ENCODE data around the gene PTPRN2. TPM values are rescaled to one million over a fixed set of nuclear protein-coding genes. Genes with fewer than 3 reads are reported as not detected.

The PTPRN2 gene
- total RNA-seq, 1 donor from 2014 or later = 1.8 TPM

DNA sequence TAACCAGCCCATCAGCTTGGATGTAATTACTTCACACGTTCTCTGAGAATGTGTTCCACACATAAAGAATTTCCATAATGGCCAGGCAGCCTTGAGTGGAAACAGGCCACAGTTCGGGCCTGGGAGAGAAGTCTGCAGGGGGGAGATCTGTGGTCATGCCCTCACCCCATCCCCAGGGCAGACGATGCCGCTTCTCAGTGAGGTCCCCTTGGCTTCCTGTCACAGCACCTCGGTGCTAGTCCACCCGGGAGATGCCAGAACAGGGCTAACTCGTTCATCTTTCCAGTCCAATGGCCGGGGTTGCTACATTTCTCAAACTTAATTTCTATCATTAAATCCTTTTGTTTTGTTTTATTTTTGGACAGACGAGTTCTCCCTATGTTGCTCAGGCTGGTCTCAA lies 624.1 kb downstream of the PTPRN2 start:
- TF ChIP-seq, protein P1, sequence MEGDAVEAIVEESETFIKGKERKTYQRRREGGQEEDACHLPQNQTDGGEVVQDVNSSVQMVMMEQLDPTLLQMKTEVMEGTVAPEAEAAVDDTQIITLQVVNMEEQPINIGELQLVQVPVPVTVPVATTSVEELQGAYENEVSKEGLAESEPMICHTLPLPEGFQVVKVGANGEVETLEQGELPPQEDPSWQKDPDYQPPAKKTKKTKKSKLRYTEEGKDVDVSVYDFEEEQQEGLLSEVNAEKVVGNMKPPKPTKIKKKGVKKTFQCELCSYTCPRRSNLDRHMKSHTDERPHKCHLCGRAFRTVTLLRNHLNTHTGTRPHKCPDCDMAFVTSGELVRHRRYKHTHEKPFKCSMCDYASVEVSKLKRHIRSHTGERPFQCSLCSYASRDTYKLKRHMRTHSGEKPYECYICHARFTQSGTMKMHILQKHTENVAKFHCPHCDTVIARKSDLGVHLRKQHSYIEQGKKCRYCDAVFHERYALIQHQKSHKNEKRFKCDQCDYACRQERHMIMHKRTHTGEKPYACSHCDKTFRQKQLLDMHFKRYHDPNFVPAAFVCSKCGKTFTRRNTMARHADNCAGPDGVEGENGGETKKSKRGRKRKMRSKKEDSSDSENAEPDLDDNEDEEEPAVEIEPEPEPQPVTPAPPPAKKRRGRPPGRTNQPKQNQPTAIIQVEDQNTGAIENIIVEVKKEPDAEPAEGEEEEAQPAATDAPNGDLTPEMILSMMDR (IDR thresholded peaks at IDR 0.05) = no peak
- no peaks in the 10 kb centered on the region for H3K4me1 Mint-ChIP-seq
- CTCF ChIA-PET = no interaction called here
- peaks cover 4% of the 10 kb centered on the region for H3K9me3 Mint-ChIP-seq
- no peaks in the 10 kb centered on the region for H3K36me3 Mint-ChIP-seq (ENCODE audit: low read depth)
- POLR2A ChIA-PET = no interaction called here
- H3K4me3 Mint-ChIP-seq = no peak overlapping the region
- intact Hi-C loops (cut with micrococcal nuclease) = no loop called here
- no peak for DNase-seq
- H3K27ac Mint-ChIP-seq = no peak overlapping the region
- no peak for ATAC-seq (ENCODE audit: low read depth)
- no peaks in the 10 kb centered on the region for H3K27me3 Mint-ChIP-seq

- ChIA-PET POLR2A (no interaction called here), CTCF (no interaction called here)
- H3K4me3 Mint-ChIP-seq = no peak overlapping the region
- no peaks in the 10 kb centered on the region for H3K4me1 Mint-ChIP-seq
- TF ChIP-seq, protein P1 (IDR thresholded peaks at IDR 0.05) = no peak
- DNase-seq = no peak
- no peak for ATAC-seq (ENCODE audit: low read depth)
- intact Hi-C loops (cut with micrococcal nuclease) = no loop called here
- no peaks in the 10 kb centered on the region for H3K27me3 Mint-ChIP-seq
- peaks cover 8% of the 10 kb centered on the region for H3K9me3 Mint-ChIP-seq
- no peaks in the 10 kb centered on the region for H3K36me3 Mint-ChIP-seq (ENCODE audit: low read depth)
- no peak overlapping the region for H3K27ac Mint-ChIP-seq
These were observed 624.9 kb downstream of the PTPRN2 start for GRCh38 chr7:157962458-157963306.

DNA sequence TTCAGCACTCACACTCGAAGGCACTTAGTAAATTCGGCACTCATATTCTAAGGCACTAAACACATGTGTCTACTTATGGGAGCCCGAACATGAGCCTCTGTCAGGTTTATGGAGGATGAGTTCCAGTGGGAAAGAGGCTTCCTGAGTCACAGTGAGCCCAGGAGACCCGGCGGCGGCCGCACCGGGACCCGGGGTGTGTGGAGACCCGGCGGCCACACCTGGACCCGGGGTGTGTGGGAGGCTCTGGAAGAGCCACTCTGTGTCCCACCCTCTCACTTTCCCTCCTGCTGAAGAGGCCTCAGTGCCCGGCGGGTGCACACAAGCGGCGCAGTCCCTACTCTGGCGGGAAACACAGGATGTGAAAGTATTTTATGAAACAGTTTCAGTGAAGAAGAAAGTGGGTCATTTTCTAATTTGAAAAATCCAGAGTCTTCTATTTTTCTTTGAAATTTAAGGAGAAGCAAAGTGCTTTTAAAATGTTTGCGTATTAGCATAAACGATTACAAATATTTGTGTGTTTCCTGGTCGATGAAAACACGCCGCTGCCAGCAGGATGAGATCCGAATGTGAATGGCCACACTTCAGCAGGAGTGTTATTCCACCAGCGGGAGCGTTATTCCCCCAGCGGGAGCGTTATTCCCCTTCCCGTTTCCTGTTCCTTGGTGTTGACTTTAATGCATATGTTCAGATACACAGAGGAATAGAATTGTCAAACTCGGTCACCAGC lies 625.7 kb downstream of the PTPRN2 start:
- DNase-seq (no peak), ATAC-seq (ENCODE audit: low read depth) (no peak)
- Mint-ChIP-seq H3K27me3 (no peaks in the 10 kb centered on the region), H3K4me1 (no peaks in the 10 kb centered on the region), H3K36me3 (ENCODE audit: low read depth) (no peaks in the 10 kb centered on the region), H3K9me3 (peaks cover 8% of the 10 kb centered on the region), H3K4me3 (no peak overlapping the region), H3K27ac (no peak overlapping the region)
- ChIA-PET CTCF (no interaction called here), POLR2A (no interaction called here)
- intact Hi-C loops (cut with micrococcal nuclease) = no loop called here
- TF ChIP-seq, protein P1 (IDR thresholded peaks at IDR 0.05) = no peak

GRCh38 chr7:157955348-157955999 lies 632.1 kb downstream of the PTPRN2 start:
- Mint-ChIP-seq H3K27me3 (no peaks in the 10 kb centered on the region), H3K4me1 (no peaks in the 10 kb centered on the region), H3K36me3 (ENCODE audit: low read depth) (no peaks in the 10 kb centered on the region), H3K27ac (no peak overlapping the region), H3K9me3 (peaks cover 5% of the 10 kb centered on the region), H3K4me3 (no peak overlapping the region)
- intact Hi-C loops (cut with micrococcal nuclease) = no loop called here
- ATAC-seq (ENCODE audit: low read depth) = no peak
- DNase-seq = no peak
- POLR2A ChIA-PET = no interaction called here
- TF ChIP-seq, protein P1 (IDR thresholded peaks at IDR 0.05) = no peak
- CTCF ChIA-PET = no interaction called here

GRCh38 chr7:157954901-157955300 lies 632.7 kb downstream of the PTPRN2 start:
- no peak for ATAC-seq (ENCODE audit: low read depth)
- no peak overlapping the region for H3K27ac Mint-ChIP-seq

More at GRCh38 chr7:157954901-157955300, 632.7 kb downstream of the PTPRN2 start:
- peaks cover 5% of the 10 kb centered on the region for H3K9me3 Mint-ChIP-seq
- no peak overlapping the region for H3K4me3 Mint-ChIP-seq
- H3K27me3 Mint-ChIP-seq = no peaks in the 10 kb centered on the region
- H3K36me3 Mint-ChIP-seq (ENCODE audit: low read depth) = no peaks in the 10 kb centered on the region
- TF ChIP-seq, protein P1 (IDR thresholded peaks at IDR 0.05) = no peak
- DNase-seq = no peak
- no peaks in the 10 kb centered on the region for H3K4me1 Mint-ChIP-seq
- ChIA-PET POLR2A (no interaction called here), CTCF (no interaction called here)
- intact Hi-C loops (cut with micrococcal nuclease) = no loop called here
